ENCODE measurements around the gene GATB. TPM values are rescaled to one million over a fixed set of nuclear protein-coding genes. Genes with fewer than 3 reads are reported as not detected.

GATB gene
- total RNA-seq, 3 donors from 2014 or later: 15.6 to 20.2 (median 17.2) TPM

DNA sequence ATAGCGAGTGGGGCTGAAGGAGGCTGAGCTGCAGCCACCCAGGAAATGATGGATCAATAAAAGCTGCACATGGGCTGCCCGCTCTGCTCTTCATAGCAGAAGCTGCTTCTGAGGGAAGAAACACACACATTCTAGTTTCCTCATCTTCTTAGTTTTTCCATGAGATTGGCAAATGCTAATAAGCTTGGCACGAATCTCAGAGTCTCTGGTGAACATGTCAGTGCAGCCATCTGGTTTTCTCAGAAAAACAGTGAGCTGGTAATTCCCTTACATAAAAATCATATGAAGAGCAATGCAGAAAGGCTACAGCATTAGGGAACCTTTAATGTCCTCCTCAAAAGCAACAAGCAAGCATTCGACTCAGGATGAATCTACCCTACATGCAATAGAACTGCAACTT lies 69.9 kb downstream of the GATB start:
- TF ChIP-seq, protein P1, sequence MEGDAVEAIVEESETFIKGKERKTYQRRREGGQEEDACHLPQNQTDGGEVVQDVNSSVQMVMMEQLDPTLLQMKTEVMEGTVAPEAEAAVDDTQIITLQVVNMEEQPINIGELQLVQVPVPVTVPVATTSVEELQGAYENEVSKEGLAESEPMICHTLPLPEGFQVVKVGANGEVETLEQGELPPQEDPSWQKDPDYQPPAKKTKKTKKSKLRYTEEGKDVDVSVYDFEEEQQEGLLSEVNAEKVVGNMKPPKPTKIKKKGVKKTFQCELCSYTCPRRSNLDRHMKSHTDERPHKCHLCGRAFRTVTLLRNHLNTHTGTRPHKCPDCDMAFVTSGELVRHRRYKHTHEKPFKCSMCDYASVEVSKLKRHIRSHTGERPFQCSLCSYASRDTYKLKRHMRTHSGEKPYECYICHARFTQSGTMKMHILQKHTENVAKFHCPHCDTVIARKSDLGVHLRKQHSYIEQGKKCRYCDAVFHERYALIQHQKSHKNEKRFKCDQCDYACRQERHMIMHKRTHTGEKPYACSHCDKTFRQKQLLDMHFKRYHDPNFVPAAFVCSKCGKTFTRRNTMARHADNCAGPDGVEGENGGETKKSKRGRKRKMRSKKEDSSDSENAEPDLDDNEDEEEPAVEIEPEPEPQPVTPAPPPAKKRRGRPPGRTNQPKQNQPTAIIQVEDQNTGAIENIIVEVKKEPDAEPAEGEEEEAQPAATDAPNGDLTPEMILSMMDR (IDR thresholded peaks at IDR 0.05): no peak
- Histone ChIP-seq H3K9me3 (no peaks in the 10 kb centered on the region), H3K4me3 (no peak overlapping the region), H3K36me3 (ENCODE audit: low read depth) (no peaks in the 10 kb centered on the region), H3K4me1 (ENCODE audit: low read depth) (no peaks in the 10 kb centered on the region)
- ATAC-seq: no peak
- DNase-seq: no peak
- intact Hi-C loops (cut with DNase I, micrococcal nuclease): no loop called here

DNA sequence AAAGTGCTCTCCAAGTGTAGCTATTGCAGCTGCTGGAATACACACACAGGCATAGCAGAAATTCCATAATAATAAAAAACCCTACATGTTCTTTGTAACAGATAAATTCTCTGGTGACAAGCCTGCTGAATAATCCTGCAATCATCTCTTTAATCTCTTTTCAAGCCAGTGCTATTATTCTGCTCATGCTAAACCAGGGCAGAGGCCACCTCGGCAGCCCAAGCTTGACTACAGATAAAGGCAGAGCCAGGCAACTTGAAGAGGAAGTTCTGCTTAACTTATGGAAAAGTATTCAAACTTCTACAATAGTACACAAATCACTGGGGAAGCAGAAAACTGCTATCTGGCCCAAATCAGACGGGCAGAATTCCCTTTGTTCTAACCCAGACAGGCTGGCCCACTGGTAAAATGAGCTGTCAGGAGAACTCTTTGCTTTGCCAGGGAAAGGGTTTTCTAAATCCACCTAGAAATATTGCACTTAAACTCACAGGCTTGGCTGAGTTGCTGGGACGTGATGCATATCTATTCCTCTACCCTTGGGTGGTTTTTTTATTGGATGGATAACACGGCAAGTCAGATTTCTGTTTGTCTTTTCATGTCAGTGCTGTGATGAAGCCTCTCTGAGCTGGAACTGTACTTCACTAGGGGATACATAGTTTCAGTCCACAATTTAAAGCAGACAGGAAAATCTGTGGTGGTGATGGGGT lies 70.5 kb downstream of the GATB start:
- H3K4me3 ChIP-seq: no peak overlapping the region
- no peaks in the 10 kb centered on the region for H3K4me1 ChIP-seq (ENCODE audit: low read depth)
- intact Hi-C loops (cut with DNase I, micrococcal nuclease): no loop called here
- TF ChIP-seq, protein P1 (IDR thresholded peaks at IDR 0.05): no peak
- no peaks in the 10 kb centered on the region for H3K9me3 ChIP-seq
- no peak for ATAC-seq
- no peaks in the 10 kb centered on the region for H3K36me3 ChIP-seq (ENCODE audit: low read depth)
- no peak for DNase-seq

DNA sequence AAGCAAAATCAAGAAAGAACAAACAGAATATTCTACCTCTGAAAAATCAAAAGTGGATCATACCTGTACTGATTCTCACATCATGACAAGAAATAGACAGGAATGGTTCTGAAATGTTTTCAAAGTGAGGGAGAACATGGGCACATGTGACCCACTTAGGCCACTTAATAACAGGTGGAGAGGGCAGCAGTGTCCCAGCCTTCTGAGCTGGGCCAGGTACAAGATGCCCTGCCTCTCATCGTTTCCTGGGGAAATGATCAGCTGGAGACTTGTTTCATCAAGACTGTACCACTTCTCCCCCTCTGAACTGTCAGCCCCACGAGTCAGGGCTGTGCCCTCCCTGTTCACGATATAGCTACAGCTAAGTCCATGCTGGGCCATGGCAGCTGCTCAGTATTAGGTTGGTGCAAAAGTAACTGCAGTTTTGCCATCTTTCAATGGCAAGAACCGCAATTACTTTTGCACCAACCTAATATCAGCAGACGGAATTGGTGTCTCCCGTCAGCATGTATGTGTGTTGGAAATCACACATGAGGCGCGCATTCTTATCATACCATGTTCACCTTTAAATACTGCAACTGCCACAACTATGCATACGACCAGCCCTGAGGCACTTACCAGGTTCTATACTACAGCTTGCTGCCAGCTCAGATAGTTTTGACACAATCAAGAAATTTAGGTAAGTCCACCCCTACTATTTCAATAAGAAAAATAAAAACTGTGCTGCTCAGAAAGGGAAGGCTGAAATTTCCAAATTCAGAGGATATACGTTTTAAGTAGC lies 71.4 kb downstream of the GATB start:
- no peaks in the 10 kb centered on the region for H3K4me1 ChIP-seq (ENCODE audit: low read depth)
- TF ChIP-seq, protein P1 (IDR thresholded peaks at IDR 0.05): no peak
- no peak for ATAC-seq
- H3K9me3 ChIP-seq: no peaks in the 10 kb centered on the region
- no peaks in the 10 kb centered on the region for H3K36me3 ChIP-seq (ENCODE audit: low read depth)
- H3K4me3 ChIP-seq: no peak overlapping the region
- DNase-seq: no peak
- intact Hi-C loops (cut with DNase I, micrococcal nuclease): no loop called here

DNA sequence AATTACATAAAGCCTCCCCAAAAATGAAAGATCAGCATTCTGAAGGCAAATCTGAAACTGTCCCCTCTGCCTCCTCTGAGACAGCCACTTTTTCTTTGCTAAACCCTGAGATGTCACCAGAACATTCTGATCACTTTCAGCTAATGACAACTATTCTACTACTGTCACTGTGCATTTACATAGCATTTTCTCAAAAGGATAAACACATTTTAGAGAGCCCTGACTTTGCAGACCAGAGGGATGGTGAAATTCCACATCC lies 72.1 kb downstream of the GATB start:
- intact Hi-C loops (cut with DNase I, micrococcal nuclease): no loop called here
- TF ChIP-seq, protein P1 (IDR thresholded peaks at IDR 0.05): no peak
- Histone ChIP-seq H3K4me3 (no peak overlapping the region), H3K9me3 (no peaks in the 10 kb centered on the region), H3K4me1 (ENCODE audit: low read depth) (no peaks in the 10 kb centered on the region), H3K36me3 (ENCODE audit: low read depth) (no peaks in the 10 kb centered on the region)
- ATAC-seq (no peak), DNase-seq (no peak)

DNA sequence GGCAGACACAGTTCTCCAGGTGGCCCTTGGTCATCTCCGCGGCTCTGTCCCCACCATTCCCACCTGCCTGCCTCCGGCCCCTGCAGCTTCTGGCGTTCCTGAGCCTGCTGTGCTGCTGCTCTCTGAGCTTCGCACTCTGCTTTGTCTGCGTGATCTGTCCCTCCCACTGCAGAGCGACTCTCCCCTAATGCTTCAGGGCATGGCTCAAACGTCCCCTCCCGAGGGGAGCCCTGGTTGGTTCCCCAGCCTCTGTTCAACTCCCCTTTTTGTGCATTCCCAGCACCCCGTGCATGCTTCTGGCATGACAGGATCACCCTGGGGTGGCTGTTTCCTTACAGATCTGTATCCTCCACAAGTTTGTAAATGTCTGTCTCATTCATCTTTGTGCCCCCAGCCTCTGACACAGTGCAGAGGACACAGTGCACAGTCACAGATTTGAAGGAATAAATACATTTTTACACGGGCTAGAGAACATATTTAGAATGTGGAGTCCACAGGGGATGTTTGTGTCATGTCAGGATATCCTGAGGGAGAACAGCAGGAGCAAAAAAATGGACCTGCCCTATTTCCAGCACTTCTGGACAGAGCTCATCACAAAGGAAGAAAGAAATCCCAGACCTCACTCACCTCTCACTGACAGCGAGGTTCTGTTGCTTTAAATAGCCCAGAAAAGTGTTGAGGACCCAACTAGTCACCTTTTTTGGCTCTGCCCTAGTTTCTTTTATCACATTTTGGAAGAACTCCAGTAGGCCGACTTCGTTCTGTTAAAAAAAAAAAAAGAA lies 72.6 kb downstream of the GATB start:
- H3K4me3 ChIP-seq: no peak overlapping the region
- ATAC-seq: no peak

More for the DNA sequence above, 72.6 kb downstream of the GATB start:
- intact Hi-C loops (cut with DNase I, micrococcal nuclease): no loop called here
- Histone ChIP-seq H3K4me1 (ENCODE audit: low read depth) (no peaks in the 10 kb centered on the region), H3K9me3 (no peaks in the 10 kb centered on the region), H3K36me3 (ENCODE audit: low read depth) (no peaks in the 10 kb centered on the region)
- no peak for DNase-seq
- TF ChIP-seq, protein P1 (IDR thresholded peaks at IDR 0.05): no peak
